Occipital lobe (tissue), 2 donors: ENCODE results near the gene NRG3. TPM values are rescaled to one million over a fixed set of nuclear protein-coding genes. Genes with fewer than 3 reads are reported as not detected.

Experiments
- DNase-seq: peaks from one replicate; lab custom pipeline; 2025; lab: John Stamatoyannopoulos, UW
- total RNA-seq: library from RNA; depleted of rRNA; stranded (reverse); fragments of >200 nt; gene quantifications from one replicate; pipeline ENCODE4 v1.2.3, GENCODE V29; 2014

NRG3 gene
- total RNA-seq, 1 donor from 2014 or later, result 23.1 TPM

- DNase-seq, result no peak
Measured at GRCh38 chr10:82796510-82796909, 921.5 kb downstream of the NRG3 start.

- no peak for DNase-seq
Measured at GRCh38 chr10:82801289-82801688, 926.3 kb downstream of the NRG3 start.

- DNase-seq, result no peak
Measured at GRCh38 chr10:82811621-82812020, 936.6 kb downstream of the NRG3 start.

- no peak for DNase-seq
Measured at GRCh38 chr10:82813856-82814255, 938.9 kb downstream of the NRG3 start.

- DNase-seq, result no peak
Measured at GRCh38 chr10:82814635-82815034, 939.6 kb downstream of the NRG3 start.

- no peak for DNase-seq
Measured at GRCh38 chr10:82815680-82816079, 940.7 kb downstream of the NRG3 start.

GRCh38 chr10:82817676-82818422, 942.9 kb downstream of the NRG3 start:
- no peak for DNase-seq

GRCh38 chr10:82821043-82821442, 946.0 kb downstream of the NRG3 start:
- DNase-seq, result no peak

- no peak for DNase-seq
Measured at GRCh38 chr10:82826132-82826531, 951.1 kb downstream of the NRG3 start.

GRCh38 chr10:82827901-82828300, 952.9 kb downstream of the NRG3 start:
- DNase-seq, result no peak

- no peak for DNase-seq
Measured at GRCh38 chr10:82847242-82847641, 972.2 kb downstream of the NRG3 start.

- DNase-seq, result no peak
Measured at GRCh38 chr10:82850191-82850590, 975.2 kb downstream of the NRG3 start.

- DNase-seq, result no peak
Measured at GRCh38 chr10:82856957-82857613, 982.1 kb downstream of the NRG3 start.

- DNase-seq, result no peak
Measured at GRCh38 chr10:82861889-82862288, 986.9 kb downstream of the NRG3 start.

- DNase-seq, result no peak
Measured at GRCh38 chr10:82865366-82865765, 990.4 kb downstream of the NRG3 start.

GRCh38 chr10:82866424-82867020, 991.5 kb downstream of the NRG3 start:
- DNase-seq, result no peak

GRCh38 chr10:82867056-82867455, 992.1 kb downstream of the NRG3 start:
- no peak for DNase-seq

- no peak for DNase-seq
Measured at GRCh38 chr10:82874671-82875070, 999.7 kb downstream of the NRG3 start.

- no peak for DNase-seq
Measured at GRCh38 chr10:82880776-82881290, 1005.8 kb downstream of the NRG3 start.

GRCh38 chr10:82882722-82883121, 1007.7 kb downstream of the NRG3 start:
- no peak for DNase-seq

GRCh38 chr10:82883603-82884002, 1008.6 kb downstream of the NRG3 start:
- DNase-seq, result no peak

GRCh38 chr10:82887488-82887887, 1012.5 kb downstream of the NRG3 start:
- DNase-seq, result no peak
